ENCODE measurements around the gene RASEF. TPM values are rescaled to one million over a fixed set of nuclear protein-coding genes. Genes with fewer than 3 reads are reported as not detected.

The RASEF gene
- total and polyA plus RNA-seq, 3 donors from 2014 or later, result 2.7 to 10.8 (median 9.1) TPM

DNA sequence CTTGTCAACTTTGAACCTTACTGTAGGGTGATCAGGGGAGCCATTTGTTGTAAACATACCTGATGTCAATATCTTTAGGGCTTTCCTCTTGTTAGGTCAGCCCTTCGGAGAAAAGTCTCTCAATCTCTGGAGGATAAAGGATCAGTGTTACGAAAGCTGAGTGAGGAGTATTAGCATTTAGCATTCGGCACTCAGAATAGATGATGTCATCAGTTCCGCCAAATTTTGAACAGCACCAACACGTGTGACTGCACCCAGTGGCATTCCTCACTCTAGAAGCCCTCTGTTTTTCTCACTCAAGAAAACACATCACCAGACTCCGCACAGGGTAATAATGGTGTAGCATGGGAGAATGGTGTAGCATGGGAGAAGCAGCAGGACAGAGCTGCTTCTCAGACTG, 87.8 kb downstream of the RASEF start:
- Histone ChIP-seq H3K27me3 (no peaks in the 10 kb centered on the region), H3K4me3 (no peak overlapping the region), H3K27ac (no peak overlapping the region), H3K9me3 (no peaks in the 10 kb centered on the region), H3K4me1 (no peaks in the 10 kb centered on the region), H3K36me3 (ENCODE audit: low read depth, missing control alignments) (no peaks in the 10 kb centered on the region)
- DNase-seq, result no peak
- TF ChIP-seq, protein P1, sequence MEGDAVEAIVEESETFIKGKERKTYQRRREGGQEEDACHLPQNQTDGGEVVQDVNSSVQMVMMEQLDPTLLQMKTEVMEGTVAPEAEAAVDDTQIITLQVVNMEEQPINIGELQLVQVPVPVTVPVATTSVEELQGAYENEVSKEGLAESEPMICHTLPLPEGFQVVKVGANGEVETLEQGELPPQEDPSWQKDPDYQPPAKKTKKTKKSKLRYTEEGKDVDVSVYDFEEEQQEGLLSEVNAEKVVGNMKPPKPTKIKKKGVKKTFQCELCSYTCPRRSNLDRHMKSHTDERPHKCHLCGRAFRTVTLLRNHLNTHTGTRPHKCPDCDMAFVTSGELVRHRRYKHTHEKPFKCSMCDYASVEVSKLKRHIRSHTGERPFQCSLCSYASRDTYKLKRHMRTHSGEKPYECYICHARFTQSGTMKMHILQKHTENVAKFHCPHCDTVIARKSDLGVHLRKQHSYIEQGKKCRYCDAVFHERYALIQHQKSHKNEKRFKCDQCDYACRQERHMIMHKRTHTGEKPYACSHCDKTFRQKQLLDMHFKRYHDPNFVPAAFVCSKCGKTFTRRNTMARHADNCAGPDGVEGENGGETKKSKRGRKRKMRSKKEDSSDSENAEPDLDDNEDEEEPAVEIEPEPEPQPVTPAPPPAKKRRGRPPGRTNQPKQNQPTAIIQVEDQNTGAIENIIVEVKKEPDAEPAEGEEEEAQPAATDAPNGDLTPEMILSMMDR (IDR thresholded peaks at IDR 0.05), result no peak
- no peak for TF ChIP-seq POLR2A (IDR thresholded peaks at IDR 0.05)
- 79 to 86% methylated on average over 6 of the region's 6 CpGs for WGBS, 2 donors
- intact Hi-C loops (cut with DNase I; ENCODE audit: low total_unique reads), result no loop called here

DNA sequence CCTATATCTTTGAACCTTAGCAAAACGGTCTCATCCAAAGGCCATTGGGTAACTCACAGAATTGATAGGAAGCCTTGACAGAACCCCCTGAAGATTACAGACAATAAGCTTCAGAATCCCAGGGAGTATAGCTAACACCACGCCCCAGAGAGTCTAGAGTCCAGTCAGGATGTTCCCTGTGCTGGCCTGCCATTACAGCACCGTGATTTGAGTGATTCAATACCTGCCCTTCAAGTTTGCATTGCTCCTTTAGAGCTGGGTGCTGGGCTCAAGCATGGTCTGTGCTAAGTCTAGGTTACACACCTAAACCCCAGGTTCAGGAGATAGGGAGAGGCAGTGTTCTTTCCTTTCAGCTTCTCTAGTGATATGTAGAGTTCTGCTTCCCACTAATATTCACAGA, 90.5 kb downstream of the RASEF start:
- intact Hi-C loops (cut with DNase I; ENCODE audit: low total_unique reads), result no loop called here
- Histone ChIP-seq H3K36me3 (ENCODE audit: low read depth, missing control alignments) (no peaks in the 10 kb centered on the region), H3K4me1 (no peaks in the 10 kb centered on the region), H3K27me3 (no peaks in the 10 kb centered on the region), H3K4me3 (no peak overlapping the region), H3K27ac (no peak overlapping the region), H3K9me3 (no peaks in the 10 kb centered on the region)
- DNase-seq, result no peak
- TF ChIP-seq, protein P1 (IDR thresholded peaks at IDR 0.05), result no peak
- no peak for TF ChIP-seq POLR2A (IDR thresholded peaks at IDR 0.05)
- 89 to 92% methylated on average over 3 of the region's 3 CpGs for WGBS, 2 donors

DNA sequence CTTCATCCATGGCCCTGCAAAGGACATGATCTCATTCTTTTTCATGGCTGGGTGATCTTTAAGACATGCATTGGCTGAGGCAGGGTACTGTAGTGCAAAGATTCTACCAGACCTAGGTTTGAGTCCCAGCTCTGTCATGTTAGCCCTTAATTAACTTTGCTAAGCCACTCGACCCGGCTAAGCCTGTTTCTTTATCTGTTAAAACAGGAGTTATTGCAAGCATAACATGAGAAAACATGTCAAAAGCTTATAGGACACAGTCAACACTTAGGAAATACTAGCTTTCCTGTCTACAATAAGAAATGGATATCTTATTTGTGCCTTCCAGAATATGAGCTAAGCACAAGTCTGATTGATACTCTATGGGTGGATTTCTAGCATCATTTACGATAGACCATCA, 92.6 kb downstream of the RASEF start:
- H3K27ac ChIP-seq, result no peak overlapping the region
- H3K4me3 ChIP-seq, result no peak overlapping the region
- H3K36me3 ChIP-seq (ENCODE audit: low read depth, missing control alignments), result no peaks in the 10 kb centered on the region
- H3K27me3 ChIP-seq, result no peaks in the 10 kb centered on the region
- H3K9me3 ChIP-seq, result no peaks in the 10 kb centered on the region
- H3K4me1 ChIP-seq, result no peaks in the 10 kb centered on the region
- WGBS, 2 donors, result 84 to 88% methylated on average over 3 of the region's 3 CpGs
- intact Hi-C loops (cut with DNase I; ENCODE audit: low total_unique reads), result no loop called here
- TF ChIP-seq, protein P1 (IDR thresholded peaks at IDR 0.05), result no peak
- TF ChIP-seq POLR2A (IDR thresholded peaks at IDR 0.05), result no peak
- DNase-seq, result no peak

DNA sequence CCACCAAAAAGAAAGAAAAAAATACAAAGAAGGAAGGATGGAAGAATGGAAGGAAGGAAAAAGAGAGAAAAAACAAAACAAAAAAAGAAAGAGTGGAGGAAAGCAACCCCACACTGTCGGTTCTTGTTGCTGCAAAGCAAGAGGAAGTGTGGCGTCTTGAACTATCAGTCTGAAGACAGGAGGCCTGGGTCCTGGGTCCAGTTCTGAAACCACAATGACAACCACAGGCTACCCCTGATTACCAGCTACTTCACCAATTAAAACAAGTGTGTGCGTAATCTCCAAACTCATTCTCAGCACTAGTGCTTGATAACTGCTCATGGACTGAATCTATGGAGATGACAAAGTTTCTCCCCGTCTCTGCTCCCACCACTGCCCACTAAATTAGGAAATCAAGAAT, 93.7 kb downstream of the RASEF start:
- WGBS, 2 donors, result 88 to 91% methylated on average over 4 of the region's 4 CpGs
- H3K27me3 ChIP-seq, result no peaks in the 10 kb centered on the region
- H3K4me3 ChIP-seq, result no peak overlapping the region
- H3K27ac ChIP-seq, result no peak overlapping the region
- no peaks in the 10 kb centered on the region for H3K4me1 ChIP-seq
- TF ChIP-seq, protein P1 (IDR thresholded peaks at IDR 0.05), result no peak
- TF ChIP-seq POLR2A (IDR thresholded peaks at IDR 0.05), result no peak
- DNase-seq, result no peak
- intact Hi-C loops (cut with DNase I; ENCODE audit: low total_unique reads), result no loop called here
- no peaks in the 10 kb centered on the region for H3K36me3 ChIP-seq (ENCODE audit: low read depth, missing control alignments)
- no peaks in the 10 kb centered on the region for H3K9me3 ChIP-seq

DNA sequence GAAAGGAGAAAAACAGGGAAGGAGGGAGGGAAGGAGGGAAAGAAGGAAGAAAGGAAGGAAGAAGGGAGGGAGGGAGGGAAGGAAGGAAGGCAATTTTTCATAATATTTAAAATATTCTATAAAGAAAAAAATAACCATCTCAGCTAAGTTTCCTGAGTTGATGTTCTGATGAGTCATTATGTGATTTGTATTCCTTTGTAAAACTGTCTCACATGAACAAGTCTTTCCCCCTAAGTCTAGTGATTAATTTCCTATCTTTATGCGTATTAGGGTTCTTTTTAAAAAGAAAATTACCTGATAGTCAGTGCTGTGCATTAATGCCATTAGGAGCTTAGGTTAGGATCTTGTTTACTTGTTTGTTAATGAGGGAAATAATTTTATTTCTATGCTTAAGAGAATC, 94.1 kb downstream of the RASEF start:
- Histone ChIP-seq H3K4me3 (no peak overlapping the region), H3K4me1 (no peaks in the 10 kb centered on the region), H3K9me3 (no peaks in the 10 kb centered on the region), H3K27ac (no peak overlapping the region), H3K36me3 (ENCODE audit: low read depth, missing control alignments) (no peaks in the 10 kb centered on the region), H3K27me3 (no peaks in the 10 kb centered on the region)
- TF ChIP-seq, protein P1 (IDR thresholded peaks at IDR 0.05), result no peak
- no peak for TF ChIP-seq POLR2A (IDR thresholded peaks at IDR 0.05)
- DNase-seq, result no peak
- 88 to 91% methylated on average over 1 of the region's 1 CpG for WGBS, 2 donors
- intact Hi-C loops (cut with DNase I; ENCODE audit: low total_unique reads), result no loop called here

All from testis (tissue), 3 donors.